DOHH2 (cell line): ENCODE measurements around the gene UBASH3A.

Experiments
- CTCF ChIP-seq: fragments of 200-600 bp; sonication (generic); IDR thresholded peaks from one replicate; pipeline ENCODE4 v1.5.1; 2014; ENCODE audit warnings: antibody characterized with exemption, mild to moderate bottlenecking, low read depth, low read length; ENCODE audit not compliant: poor library complexity, severe bottlenecking
- EZH2phosphoT487 ChIP-seq: fragments of 200-600 bp; sonication (generic); IDR thresholded peaks from 2 replicates; pipeline ENCODE4 v1.6.1; 2017; ENCODE audit warnings: borderline replicate concordance, mild to moderate bottlenecking, antibody characterized with exemption, low read length, moderate library complexity, mixed read lengths

GRCh38 chr21:42486072-42486471 lies 82.4 kb downstream of the UBASH3A start:
- TF ChIP-seq CTCF (no peak), EZH2phosphoT487 (no peak)
